NCI-H2196 treated with DMSO at 0.1 percent for 48 hours (cell line): ENCODE measurements around the gene HINT3.
"Not testable (repeated sequence)": the region's sequence is repeated elsewhere in the genome, so short reads cannot be mapped to it uniquely, and the experiment has no call there.

Source experiments
- DNase-seq: peaks from one replicate; lab custom pipeline; 2025; ENCODE audit not compliant: unreplicated experiment; lab: John Stamatoyannopoulos, UW

Gene HINT3

DNA sequence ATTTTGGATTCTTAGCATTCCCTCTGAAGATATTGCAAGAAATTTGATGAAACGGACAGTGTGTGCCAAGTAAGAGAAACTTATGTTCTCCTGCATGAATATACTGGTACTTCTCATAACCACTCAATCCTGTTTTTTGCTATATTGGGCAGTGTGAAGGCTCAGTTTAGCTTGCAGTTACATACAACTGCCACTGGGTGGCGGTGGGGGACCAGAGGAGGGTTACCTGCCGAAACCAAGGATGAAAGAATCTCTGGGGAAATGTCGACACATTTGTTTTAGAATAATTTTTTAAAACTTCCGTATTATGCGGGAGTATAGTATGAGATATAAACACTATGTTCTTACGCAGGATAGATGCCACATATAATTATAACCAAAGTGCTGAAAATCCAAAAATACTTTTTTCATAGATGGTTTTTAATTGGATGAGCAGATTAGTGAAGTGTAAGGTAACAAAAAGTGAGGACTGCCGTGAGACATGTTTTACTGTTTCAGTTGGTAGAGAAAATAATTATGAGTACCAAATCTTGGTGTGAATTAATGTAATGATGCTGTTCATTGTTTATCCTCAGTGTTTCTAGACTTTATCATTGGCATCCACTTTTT, 39.5 kb downstream of the HINT3 start:
- peak; percentile 45 for DNase-seq

DNA sequence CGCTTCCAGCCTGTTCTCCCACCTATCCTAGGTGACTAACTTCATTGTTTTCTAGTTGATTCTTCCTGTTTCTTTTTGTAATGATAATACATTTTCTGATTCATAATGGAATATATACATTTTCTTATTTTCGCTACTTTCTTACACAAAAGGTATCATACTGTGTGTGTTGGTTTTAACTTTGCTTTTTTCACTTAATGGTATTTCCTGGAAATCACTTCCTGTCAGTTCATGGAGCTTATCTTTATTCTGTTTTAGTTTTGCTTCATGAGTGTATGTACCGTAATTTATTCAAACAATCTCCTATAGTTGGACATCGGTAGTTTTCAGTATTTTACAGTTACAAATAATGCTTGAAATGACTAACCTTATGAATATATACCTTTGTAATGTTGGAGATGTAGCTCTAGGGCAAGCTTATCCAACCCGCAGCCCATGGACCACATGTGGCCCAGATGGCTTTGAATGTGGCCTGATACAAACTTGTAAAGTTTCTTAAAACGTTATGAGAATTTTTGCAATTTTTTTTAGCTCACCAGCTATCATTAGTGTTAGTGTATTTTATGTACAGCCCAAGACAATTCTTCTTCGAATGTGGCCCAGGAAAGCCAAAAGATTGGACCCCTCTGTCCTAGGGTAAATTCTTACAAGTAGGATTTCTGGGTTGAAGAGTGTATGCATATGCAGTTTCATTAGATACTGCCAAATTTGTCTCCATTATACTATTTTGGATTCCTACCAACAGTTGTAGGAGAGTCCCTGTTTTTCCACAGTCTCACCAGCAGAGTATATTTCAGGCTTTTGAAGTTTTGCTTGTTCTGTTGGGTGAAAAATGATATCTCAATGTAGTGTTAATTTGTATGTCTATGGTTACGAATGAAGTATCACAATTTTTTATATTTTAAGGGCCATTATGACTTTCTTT, 46.4 kb downstream of the HINT3 start:
- no peak for DNase-seq

DNA sequence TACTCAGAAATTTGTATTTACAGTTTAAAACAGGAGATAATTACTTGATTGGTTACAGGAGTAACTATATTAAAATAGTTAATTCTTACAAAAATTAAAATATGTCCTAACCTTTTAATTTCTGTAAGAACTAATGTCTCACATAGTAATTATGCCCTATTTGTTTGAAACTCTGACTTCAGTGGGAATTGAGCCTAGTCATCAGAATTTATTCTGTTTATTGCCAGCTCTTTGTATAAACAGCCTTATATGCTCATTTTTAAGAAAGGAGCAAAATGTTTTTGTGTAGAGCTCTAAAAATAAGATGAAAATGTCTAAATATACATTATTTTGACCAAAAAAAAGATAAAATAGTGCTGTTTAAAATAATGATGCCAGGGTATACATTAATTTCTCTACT, 51.2 kb downstream of the HINT3 start:
- no peak for DNase-seq

DNA sequence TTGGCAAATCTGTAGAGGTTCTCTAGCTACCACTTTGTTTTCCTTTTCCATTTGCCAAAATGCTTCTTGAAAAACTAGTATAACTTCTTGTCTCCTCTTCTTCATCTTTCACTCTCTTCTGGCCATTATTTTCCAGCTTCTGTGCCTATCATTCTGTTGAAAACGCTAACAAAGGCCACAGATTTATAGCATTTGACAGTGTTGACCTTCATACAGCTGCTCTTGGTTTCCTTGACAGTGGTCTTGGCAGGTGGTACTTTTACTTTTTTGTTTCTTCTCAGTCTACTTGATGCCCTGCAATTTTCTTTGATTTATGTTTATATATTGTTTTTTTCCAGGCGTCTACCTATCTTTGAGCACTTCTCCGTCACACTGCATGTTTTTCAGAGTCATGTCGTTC, 53.5 kb downstream of the HINT3 start:
- no peak for DNase-seq

DNA sequence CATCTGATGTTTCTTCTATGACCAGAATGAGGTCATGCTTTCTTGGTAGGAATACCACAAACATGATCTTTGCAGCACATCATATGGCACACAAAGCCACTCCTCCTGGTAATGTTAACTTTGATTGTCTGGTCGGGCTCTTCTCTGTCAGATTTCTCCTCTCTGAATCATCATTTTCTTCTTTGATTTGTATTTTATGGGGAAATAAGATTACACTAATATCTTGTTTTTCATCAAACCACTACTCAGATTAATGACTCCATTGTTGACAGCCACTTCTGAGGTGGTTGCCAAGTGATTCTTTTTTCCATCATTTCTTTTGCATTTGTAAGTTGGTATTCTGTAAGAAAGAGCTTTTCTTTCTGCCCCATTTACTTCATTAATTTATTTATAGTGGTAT, 59.3 kb downstream of the HINT3 start:
- DNase-seq: no peak

DNA sequence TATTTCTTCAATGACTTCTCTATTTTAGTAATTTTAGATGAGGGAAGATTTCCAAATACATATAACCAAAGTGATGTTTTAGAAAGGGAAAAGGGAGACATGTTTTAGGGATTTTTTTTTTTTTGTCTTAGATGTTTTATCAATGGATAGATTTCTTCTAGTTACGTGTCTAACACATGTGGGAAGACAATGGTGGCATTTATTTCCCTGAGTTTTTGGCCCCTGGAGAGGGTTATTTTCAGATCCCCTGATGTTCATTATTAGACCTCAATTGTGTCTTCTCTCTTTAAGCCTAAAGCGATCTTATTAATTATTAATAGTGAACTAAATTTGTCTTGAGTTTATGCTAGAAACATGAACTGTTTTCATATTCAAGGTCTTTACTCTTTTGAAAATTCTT, 60.0 kb downstream of the HINT3 start:
- no peak for DNase-seq

DNA sequence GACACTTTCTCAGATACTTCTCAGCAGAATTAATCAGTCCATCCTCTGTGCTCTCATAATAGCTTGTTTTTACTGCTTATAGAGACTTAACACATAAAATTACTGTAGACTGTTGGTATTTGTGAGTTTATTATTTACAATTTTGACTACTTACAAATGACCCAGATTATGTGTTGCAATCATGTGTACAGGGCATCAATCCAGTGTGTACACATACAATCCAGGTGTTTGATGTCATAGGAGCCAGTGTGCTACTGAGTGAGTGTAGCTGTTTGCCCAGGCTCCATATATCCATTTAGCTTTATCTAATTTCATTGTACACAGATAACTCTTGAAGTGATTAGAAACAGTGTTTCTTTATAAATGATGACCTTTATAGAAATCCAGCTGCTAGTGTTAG, 61.1 kb downstream of the HINT3 start:
- DNase-seq: no peak

DNA sequence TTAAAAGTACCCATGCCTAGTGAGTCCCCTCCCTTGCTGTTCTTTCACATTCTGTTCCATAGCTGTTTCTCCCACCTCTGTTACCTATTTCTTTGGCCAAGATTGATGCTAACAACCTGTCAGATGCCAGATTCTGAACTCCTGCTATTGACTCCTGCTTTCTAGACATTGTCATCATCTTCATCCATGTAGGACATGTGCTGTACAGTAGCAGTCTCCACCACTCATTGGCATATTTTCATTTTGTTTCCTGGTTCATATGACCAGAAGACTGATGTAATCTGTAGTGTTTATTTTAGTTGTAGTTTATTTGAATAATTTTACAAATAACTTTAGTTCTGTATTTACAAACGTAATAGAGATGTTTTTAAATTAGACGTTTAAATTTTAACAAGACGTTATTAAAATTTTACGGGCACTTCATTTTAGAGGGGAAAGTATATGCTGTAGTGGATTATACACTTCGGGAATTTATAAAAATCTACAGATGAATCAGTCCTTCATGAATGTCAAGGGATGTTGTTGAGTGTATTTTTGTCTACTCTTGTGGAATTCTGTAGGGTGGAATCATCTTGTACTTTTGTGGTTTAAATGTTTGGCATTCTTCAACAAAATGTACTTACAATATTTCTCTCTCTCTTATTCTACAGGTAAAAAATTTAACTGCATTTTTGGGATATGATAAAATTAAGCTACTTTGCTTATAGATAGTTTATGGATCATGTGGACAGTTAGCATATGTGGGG, 63.9 kb downstream of the HINT3 start:
- no peak for DNase-seq

DNA sequence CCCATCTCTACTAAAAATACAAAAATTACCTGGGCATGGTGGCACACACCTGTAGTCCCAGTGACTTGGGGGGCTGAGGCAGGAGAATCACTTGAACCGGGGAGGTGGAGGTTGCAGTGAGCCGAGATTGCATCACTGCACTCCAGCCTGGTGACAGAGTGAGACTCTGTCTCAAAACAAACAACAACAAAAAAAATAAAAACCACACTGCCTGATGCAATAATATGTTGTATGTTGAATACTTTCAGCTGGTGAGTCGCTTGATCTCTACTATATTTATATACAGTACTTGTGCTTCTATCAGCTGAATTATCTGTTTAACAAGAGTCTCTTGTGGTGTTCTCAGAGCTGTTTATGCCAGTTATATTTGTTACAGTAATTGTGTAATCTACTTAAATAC, 66.9 kb downstream of the HINT3 start:
- DNase-seq: not testable (repeated sequence)

DNA sequence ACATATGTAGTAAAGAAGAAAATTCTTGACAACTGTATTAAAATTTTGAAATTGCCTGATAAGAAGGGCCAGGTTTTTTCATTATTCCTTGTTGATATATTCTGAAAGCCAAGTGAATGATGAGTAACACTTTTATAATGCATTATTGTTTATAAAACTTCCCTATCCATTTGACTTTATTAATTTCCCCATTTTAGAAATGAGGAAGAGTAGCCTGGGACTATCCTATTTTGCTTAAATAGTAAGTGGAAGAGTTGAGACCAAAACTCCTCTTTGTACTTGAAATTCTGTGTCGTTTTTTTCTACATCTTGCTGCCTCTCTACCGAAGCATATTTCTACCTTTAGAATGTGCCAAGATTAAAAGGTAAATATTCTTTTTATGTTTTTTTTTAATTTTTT, 69.4 kb downstream of the HINT3 start:
- no peak for DNase-seq

DNA sequence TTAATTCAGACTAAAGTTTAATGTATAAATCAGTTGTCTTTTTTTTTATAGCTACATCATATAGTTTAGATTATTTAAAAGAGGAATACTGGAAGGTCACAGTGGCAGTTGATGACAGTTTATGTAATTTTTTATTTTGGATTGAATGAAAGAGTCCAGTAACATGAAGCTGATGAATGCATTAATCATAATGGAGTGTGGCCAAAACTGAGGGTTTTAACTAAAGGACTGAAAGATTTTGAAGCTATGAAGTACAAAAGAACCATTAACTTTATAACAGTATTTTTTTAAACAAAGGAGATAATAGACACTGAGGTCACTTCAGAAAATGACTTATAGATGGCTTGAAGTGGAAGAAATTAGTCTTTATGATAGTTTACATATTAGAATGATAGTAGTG, 71.0 kb downstream of the HINT3 start:
- DNase-seq: no peak
